ENCODE results near the gene IRAK1BP1. TPM values are rescaled to one million over a fixed set of nuclear protein-coding genes. Genes with fewer than 3 reads are reported as not detected.
"Not testable (repeated sequence)": the region's sequence is repeated elsewhere in the genome, so short reads cannot be mapped to it uniquely, and the experiment has no call there.

The IRAK1BP1 gene
- total and polyA plus RNA-seq, 2 donors: 3.8 to 6.2 TPM

DNA sequence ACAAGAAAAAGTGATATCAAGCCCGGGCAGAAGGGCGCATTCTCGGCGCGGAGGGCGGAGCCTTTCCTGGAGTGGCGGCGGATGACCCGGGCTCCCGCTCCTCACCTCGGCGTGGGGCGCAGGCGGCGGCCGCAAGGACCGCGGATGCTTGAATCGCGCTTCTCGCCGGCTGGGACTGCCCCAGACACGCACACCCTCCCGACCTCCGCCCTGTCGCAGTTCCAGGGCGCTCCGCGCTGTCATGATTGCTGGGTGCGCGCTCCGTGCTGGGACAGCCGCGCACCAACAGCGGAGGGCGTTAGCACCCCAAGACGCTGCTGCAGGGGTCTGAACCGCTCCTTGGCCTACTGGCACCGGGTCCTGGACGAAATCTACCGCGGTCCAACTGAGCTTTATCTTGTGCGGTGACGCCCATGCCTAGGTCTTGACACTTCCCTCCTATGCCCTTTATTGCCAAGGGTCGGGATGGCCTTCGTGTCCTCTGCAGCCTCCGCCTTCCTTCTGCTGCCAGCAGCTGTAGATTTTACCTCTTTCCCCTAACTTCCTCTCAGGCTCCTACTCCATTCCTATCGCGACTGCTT is 43.3 kb downstream of the IRAK1BP1 start:
- Histone ChIP-seq H3K9me3 (ENCODE audit: control insufficient read depth in 2 of 2, insufficient read depth in 1 of 2, low read length in 1 of 2) (no peaks in the 10 kb centered on the region), H3K4me3 (ENCODE audit: low read length in 2 of 2) (peak overlapping the region; percentile 20 to 42), H3K4me1 (ENCODE audit: control insufficient read depth in 2 of 2, insufficient read depth in 2 of 2, low read length in 2 of 2) (peaks cover 3 to 7% of the 10 kb centered on the region in 2 donors), H3K27me3 (ENCODE audit: control insufficient read depth in 2 of 2, insufficient read depth in 1 of 2, low read length in 1 of 2) (peaks cover 5 to 17% of the 10 kb centered on the region in 2 donors), H3K36me3 (ENCODE audit: control insufficient read depth in 2 of 2, insufficient read depth in 2 of 2, low read length in 1 of 2) (no peaks in the 10 kb centered on the region), H3K27ac (ENCODE audit: low read depth in 1 of 2, low read length in 1 of 2) (no peak overlapping the region)
- DNase-seq (ENCODE audit: low read depth in 6 of 9, low spot score in 9 of 9): peak in 3 of 9 donors; percentile 1 to 16 (median 9)
- WGBS: 4% methylated on average over 49 of the region's 49 CpGs

DNA sequence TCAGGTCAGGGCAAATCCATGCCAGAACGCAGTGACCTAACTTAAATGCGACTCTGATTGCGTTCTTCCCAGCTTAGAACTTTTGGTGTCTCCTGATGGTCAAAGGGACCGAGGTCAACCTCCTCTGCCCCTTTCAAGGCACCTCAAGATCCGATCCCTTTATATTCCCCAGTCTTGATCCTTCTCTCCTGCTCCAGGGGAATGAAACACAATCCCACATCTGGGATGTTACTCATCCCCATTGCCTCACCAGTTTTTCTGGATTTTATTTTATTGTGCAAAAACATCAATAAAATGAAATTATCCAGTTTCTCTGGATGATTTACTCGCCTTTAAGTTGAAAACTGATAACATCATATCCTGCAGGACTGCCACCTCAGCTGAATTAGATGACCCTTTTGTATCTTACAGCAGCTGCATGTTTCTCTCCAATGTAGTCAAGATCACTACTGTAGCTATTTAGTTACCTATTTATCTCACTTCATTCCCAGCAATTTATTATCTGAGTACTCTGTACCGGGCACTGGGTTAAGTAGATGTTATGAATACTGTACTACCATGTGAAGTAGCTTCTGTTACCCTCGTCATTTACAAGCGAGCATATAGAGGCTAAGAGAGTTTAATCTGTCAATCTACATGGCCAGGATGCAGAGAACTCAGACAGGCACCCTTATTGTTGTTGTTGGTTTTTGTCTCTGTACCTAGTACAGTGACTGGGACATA is 44.0 kb downstream of the IRAK1BP1 start:
- WGBS: 84% methylated on average over 9 of the region's 9 CpGs
- no peaks in the 10 kb centered on the region for H3K36me3 ChIP-seq (ENCODE audit: control insufficient read depth in 2 of 2, insufficient read depth in 2 of 2, low read length in 1 of 2)
- peaks cover 3 to 7% of the 10 kb centered on the region in 2 donors for H3K4me1 ChIP-seq (ENCODE audit: control insufficient read depth in 2 of 2, insufficient read depth in 2 of 2, low read length in 2 of 2)
- no peak overlapping the region for H3K4me3 ChIP-seq (ENCODE audit: low read length in 2 of 2)
- H3K27ac ChIP-seq (ENCODE audit: low read depth in 1 of 2, low read length in 1 of 2): no peak overlapping the region
- H3K9me3 ChIP-seq (ENCODE audit: control insufficient read depth in 2 of 2, insufficient read depth in 1 of 2, low read length in 1 of 2): no peaks in the 10 kb centered on the region
- H3K27me3 ChIP-seq (ENCODE audit: control insufficient read depth in 2 of 2, insufficient read depth in 1 of 2, low read length in 1 of 2): peaks cover 5 to 17% of the 10 kb centered on the region in 2 donors
- no peak for DNase-seq (ENCODE audit: low read depth in 6 of 9, low spot score in 9 of 9)

DNA sequence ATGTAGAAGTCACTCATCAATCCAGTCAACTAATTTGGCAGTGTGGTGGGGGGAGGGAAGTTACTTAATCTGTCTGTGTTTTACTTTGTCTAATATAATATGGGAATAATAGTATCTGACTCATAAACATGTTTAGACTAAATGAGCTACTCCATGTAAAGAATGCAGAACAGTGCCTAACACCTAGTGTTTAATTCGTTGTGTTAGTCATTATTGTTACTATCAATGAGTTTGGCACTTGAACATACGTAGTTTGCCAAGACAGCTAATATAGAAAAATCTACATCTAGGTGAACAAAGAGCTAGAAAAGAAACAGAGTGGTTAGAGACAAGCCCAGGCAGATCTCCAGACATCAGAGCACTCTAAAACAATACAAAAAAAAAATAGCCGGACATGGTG is 49.1 kb downstream of the IRAK1BP1 start:
- Histone ChIP-seq H3K27ac (ENCODE audit: low read depth in 1 of 2, low read length in 1 of 2) (no peak overlapping the region), H3K9me3 (ENCODE audit: control insufficient read depth in 2 of 2, insufficient read depth in 1 of 2, low read length in 1 of 2) (peaks cover 0 to 2% of the 10 kb centered on the region in 2 donors), H3K4me1 (ENCODE audit: control insufficient read depth in 2 of 2, insufficient read depth in 2 of 2, low read length in 2 of 2) (no peaks in the 10 kb centered on the region), H3K36me3 (ENCODE audit: control insufficient read depth in 2 of 2, insufficient read depth in 2 of 2, low read length in 1 of 2) (no peaks in the 10 kb centered on the region), H3K4me3 (ENCODE audit: low read length in 2 of 2) (no peak overlapping the region), H3K27me3 (ENCODE audit: control insufficient read depth in 2 of 2, insufficient read depth in 1 of 2, low read length in 1 of 2) (peaks cover 0 to under 1% of the 10 kb centered on the region in 2 donors)
- 95% methylated on average over 3 of the region's 3 CpGs for WGBS
- no peak for DNase-seq (ENCODE audit: low read depth in 6 of 9, low spot score in 9 of 9)

GRCh38 chr6:78917788-78918187 is 50.4 kb downstream of the IRAK1BP1 start:
- Histone ChIP-seq H3K36me3 (ENCODE audit: control insufficient read depth in 2 of 2, insufficient read depth in 2 of 2, low read length in 1 of 2) (no peaks in the 10 kb centered on the region), H3K4me3 (ENCODE audit: low read length in 2 of 2) (no peak overlapping the region), H3K9me3 (ENCODE audit: control insufficient read depth in 2 of 2, insufficient read depth in 1 of 2, low read length in 1 of 2) (peaks cover 0 to 2% of the 10 kb centered on the region in 2 donors), H3K4me1 (ENCODE audit: control insufficient read depth in 2 of 2, insufficient read depth in 2 of 2, low read length in 2 of 2) (no peaks in the 10 kb centered on the region), H3K27me3 (ENCODE audit: control insufficient read depth in 2 of 2, insufficient read depth in 1 of 2, low read length in 1 of 2) (no peaks in the 10 kb centered on the region), H3K27ac (ENCODE audit: low read depth in 1 of 2, low read length in 1 of 2) (no peak overlapping the region)
- 96% methylated on average over 1 of the region's 1 CpG for WGBS
- DNase-seq (ENCODE audit: low read depth in 6 of 9, low spot score in 9 of 9): no peak

- not testable (repeated sequence) for H3K4me3 ChIP-seq (ENCODE audit: low read length in 2 of 2); H3K27ac ChIP-seq (ENCODE audit: low read depth in 1 of 2, low read length in 1 of 2); DNase-seq (ENCODE audit: low read depth in 6 of 9, low spot score in 9 of 9); H3K9me3 ChIP-seq (ENCODE audit: control insufficient read depth in 2 of 2, insufficient read depth in 1 of 2, low read length in 1 of 2); H3K36me3 ChIP-seq (ENCODE audit: control insufficient read depth in 2 of 2, insufficient read depth in 2 of 2, low read length in 1 of 2); H3K27me3 ChIP-seq (ENCODE audit: control insufficient read depth in 2 of 2, insufficient read depth in 1 of 2, low read length in 1 of 2); H3K4me1 ChIP-seq (ENCODE audit: control insufficient read depth in 2 of 2, insufficient read depth in 2 of 2, low read length in 2 of 2)
- 93% methylated on average over 10 of the region's 10 CpGs for WGBS
These were observed 53.8 kb downstream of the IRAK1BP1 start for GRCh38 chr6:78921168-78921567.

DNA sequence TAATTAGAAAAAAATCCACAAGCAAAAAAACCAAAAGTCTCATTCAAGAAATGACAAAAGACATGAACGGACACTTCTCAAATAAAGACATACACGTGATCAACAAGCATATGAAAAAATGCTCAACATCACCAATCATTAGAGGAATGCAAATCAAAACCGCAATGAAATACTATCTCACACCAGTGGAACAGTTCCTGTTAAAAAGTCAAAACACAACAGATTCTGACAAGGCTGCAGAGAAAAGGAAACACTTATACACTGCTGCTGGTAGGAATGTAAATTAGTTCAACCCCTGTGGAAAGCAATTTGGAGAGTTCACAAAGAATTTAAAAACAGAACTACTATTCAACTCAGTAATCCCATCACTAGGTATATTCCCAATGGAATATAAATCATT is 58.0 kb downstream of the IRAK1BP1 start:
- Histone ChIP-seq H3K4me3 (ENCODE audit: low read length in 2 of 2) (no peak overlapping the region), H3K27me3 (ENCODE audit: control insufficient read depth in 2 of 2, insufficient read depth in 1 of 2, low read length in 1 of 2) (no peaks in the 10 kb centered on the region), H3K9me3 (ENCODE audit: control insufficient read depth in 2 of 2, insufficient read depth in 1 of 2, low read length in 1 of 2) (no peaks in the 10 kb centered on the region), H3K36me3 (ENCODE audit: control insufficient read depth in 2 of 2, insufficient read depth in 2 of 2, low read length in 1 of 2) (no peaks in the 10 kb centered on the region), H3K27ac (ENCODE audit: low read depth in 1 of 2, low read length in 1 of 2) (no peak overlapping the region), H3K4me1 (ENCODE audit: control insufficient read depth in 2 of 2, insufficient read depth in 2 of 2, low read length in 2 of 2) (no peaks in the 10 kb centered on the region)
- WGBS: 94% methylated on average over 3 of the region's 3 CpGs
- DNase-seq (ENCODE audit: low read depth in 6 of 9, low spot score in 9 of 9): no peak

GRCh38 chr6:78935553-78935952 is 68.2 kb downstream of the IRAK1BP1 start:
- Histone ChIP-seq H3K4me3 (ENCODE audit: low read length in 2 of 2) (no peak overlapping the region), H3K9me3 (ENCODE audit: control insufficient read depth in 2 of 2, insufficient read depth in 1 of 2, low read length in 1 of 2) (no peaks in the 10 kb centered on the region), H3K27ac (ENCODE audit: low read depth in 1 of 2, low read length in 1 of 2) (no peak overlapping the region), H3K27me3 (ENCODE audit: control insufficient read depth in 2 of 2, insufficient read depth in 1 of 2, low read length in 1 of 2) (no peaks in the 10 kb centered on the region), H3K4me1 (ENCODE audit: control insufficient read depth in 2 of 2, insufficient read depth in 2 of 2, low read length in 2 of 2) (no peaks in the 10 kb centered on the region), H3K36me3 (ENCODE audit: control insufficient read depth in 2 of 2, insufficient read depth in 2 of 2, low read length in 1 of 2) (peaks cover under 1 to 5% of the 10 kb centered on the region in 2 donors)
- no peak for DNase-seq (ENCODE audit: low read depth in 6 of 9, low spot score in 9 of 9)
- 99% methylated on average over 2 of the region's 2 CpGs for WGBS

DNA sequence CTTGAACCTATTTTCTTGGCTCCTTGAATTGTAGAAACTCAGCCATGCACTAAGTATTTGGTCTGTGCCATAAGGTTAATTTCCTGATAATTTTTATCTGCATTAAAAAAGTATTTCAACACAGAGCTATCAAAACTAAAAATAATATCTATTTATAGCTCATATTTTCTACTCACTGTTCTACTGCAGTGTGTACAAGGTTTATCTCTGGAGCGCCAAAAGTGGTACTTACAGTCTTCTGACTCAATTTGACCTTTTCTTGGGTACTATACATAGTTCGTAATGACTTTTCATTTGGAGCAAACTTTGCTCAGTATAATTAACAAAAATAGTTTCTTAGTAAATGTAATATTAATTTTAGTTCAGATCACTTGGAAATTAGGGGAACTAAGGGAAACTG is 69.2 kb downstream of the IRAK1BP1 start:
- Histone ChIP-seq H3K27me3 (ENCODE audit: control insufficient read depth in 2 of 2, insufficient read depth in 1 of 2, low read length in 1 of 2) (no peaks in the 10 kb centered on the region), H3K4me3 (ENCODE audit: low read length in 2 of 2) (no peak overlapping the region), H3K9me3 (ENCODE audit: control insufficient read depth in 2 of 2, insufficient read depth in 1 of 2, low read length in 1 of 2) (no peaks in the 10 kb centered on the region), H3K36me3 (ENCODE audit: control insufficient read depth in 2 of 2, insufficient read depth in 2 of 2, low read length in 1 of 2) (peaks cover 4 to 14% of the 10 kb centered on the region in 2 donors), H3K4me1 (ENCODE audit: control insufficient read depth in 2 of 2, insufficient read depth in 2 of 2, low read length in 2 of 2) (no peaks in the 10 kb centered on the region), H3K27ac (ENCODE audit: low read depth in 1 of 2, low read length in 1 of 2) (no peak overlapping the region)
- no peak for DNase-seq (ENCODE audit: low read depth in 6 of 9, low spot score in 9 of 9)
- WGBS: 97% methylated on average over 2 of the region's 2 CpGs

DNA sequence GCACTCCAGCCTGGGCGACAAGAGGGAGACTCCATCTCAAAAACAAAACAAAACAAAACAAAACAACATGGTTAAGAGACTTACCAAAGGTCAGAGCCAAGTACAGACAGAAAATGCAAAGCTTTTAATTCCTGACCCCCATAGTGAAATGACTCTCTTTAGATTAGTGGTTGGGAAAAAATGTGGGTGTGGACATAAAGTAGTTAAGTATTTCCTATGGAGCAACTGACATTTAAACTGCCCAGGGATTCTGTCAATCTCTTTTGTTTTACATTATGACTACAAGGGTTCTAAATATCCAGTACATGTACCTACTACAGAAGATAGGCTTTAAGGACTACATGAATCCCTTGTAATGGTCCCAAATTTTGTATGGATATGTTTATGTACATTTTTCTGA is 75.1 kb downstream of the IRAK1BP1 start:
- DNase-seq (ENCODE audit: low read depth in 6 of 9, low spot score in 9 of 9): no peak
- Histone ChIP-seq H3K4me3 (ENCODE audit: low read length in 2 of 2) (no peak overlapping the region), H3K27ac (ENCODE audit: low read depth in 1 of 2, low read length in 1 of 2) (no peak overlapping the region), H3K36me3 (ENCODE audit: control insufficient read depth in 2 of 2, insufficient read depth in 2 of 2, low read length in 1 of 2) (peaks cover 11 to 55% of the 10 kb centered on the region in 2 donors), H3K27me3 (ENCODE audit: control insufficient read depth in 2 of 2, insufficient read depth in 1 of 2, low read length in 1 of 2) (no peaks in the 10 kb centered on the region), H3K9me3 (ENCODE audit: control insufficient read depth in 2 of 2, insufficient read depth in 1 of 2, low read length in 1 of 2) (no peaks in the 10 kb centered on the region), H3K4me1 (ENCODE audit: control insufficient read depth in 2 of 2, insufficient read depth in 2 of 2, low read length in 2 of 2) (no peaks in the 10 kb centered on the region)
- 98% methylated on average over 1 of the region's 1 CpG for WGBS
